Ammon's horn (tissue), 1 donor: ENCODE measurements around the gene LRRK2.
"Not testable (repeated sequence)": the region's sequence is repeated elsewhere in the genome, so short reads cannot be mapped to it uniquely, and the experiment has no call there.

Experiments used
- DNase-seq: peaks from one replicate; pipeline ENCODE4 v3.0.0-alpha.2; 2016; ENCODE audit warnings: low spot score

Gene LRRK2

GRCh38 chr12:40248585-40249297 lies 23.9 kb downstream of the LRRK2 start:
- DNase-seq, result no peak

GRCh38 chr12:40250652-40251051 lies 25.9 kb downstream of the LRRK2 start:
- DNase-seq, result not testable (repeated sequence)

- DNase-seq, result no peak
These were observed 29.1 kb downstream of the LRRK2 start for GRCh38 chr12:40253936-40254335.

GRCh38 chr12:40254455-40255085 lies 29.8 kb downstream of the LRRK2 start:
- DNase-seq, result no peak

- no peak for DNase-seq
These were observed 33.6 kb downstream of the LRRK2 start for GRCh38 chr12:40258371-40258770.

GRCh38 chr12:40261937-40262336 lies 37.1 kb downstream of the LRRK2 start:
- no peak for DNase-seq

- DNase-seq, result no peak
These were observed 37.9 kb downstream of the LRRK2 start for GRCh38 chr12:40262657-40263056.

- no peak for DNase-seq
These were observed 39.0 kb downstream of the LRRK2 start for GRCh38 chr12:40263616-40264409.

GRCh38 chr12:40271981-40272664 lies 47.3 kb downstream of the LRRK2 start:
- no peak for DNase-seq

GRCh38 chr12:40281791-40282364 lies 57.1 kb downstream of the LRRK2 start:
- DNase-seq, result no peak

GRCh38 chr12:40286583-40286982 lies 61.8 kb downstream of the LRRK2 start:
- DNase-seq, result no peak

- no peak for DNase-seq
These were observed 62.7 kb downstream of the LRRK2 start for GRCh38 chr12:40287369-40287975.

GRCh38 chr12:40292788-40293429 lies 68.1 kb downstream of the LRRK2 start:
- no peak for DNase-seq

GRCh38 chr12:40298341-40298740 lies 73.5 kb downstream of the LRRK2 start:
- DNase-seq, result no peak

GRCh38 chr12:40300490-40300889 lies 75.7 kb downstream of the LRRK2 start:
- DNase-seq, result no peak

- no peak for DNase-seq
These were observed 84.2 kb downstream of the LRRK2 start for GRCh38 chr12:40309001-40309400.

- no peak for DNase-seq
These were observed 85.4 kb downstream of the LRRK2 start for GRCh38 chr12:40310211-40310610.

GRCh38 chr12:40312196-40312595 lies 87.4 kb downstream of the LRRK2 start:
- DNase-seq, result no peak

GRCh38 chr12:40312982-40313576 lies 88.3 kb downstream of the LRRK2 start:
- no peak for DNase-seq

- no peak for DNase-seq
These were observed 89.1 kb downstream of the LRRK2 start for GRCh38 chr12:40313928-40314327.

- no peak for DNase-seq
These were observed 90.1 kb downstream of the LRRK2 start for GRCh38 chr12:40314927-40315326.
